Esophagus squamous epithelium (tissue), 5 donors: Measurements from ENCODE around the gene PROCA1. TPM values are rescaled to one million over a fixed set of nuclear protein-coding genes. Genes with fewer than 3 reads are reported as not detected.

Experiments
- DNase-seq: peaks from one replicate; lab custom pipeline; 2025; lab: John Stamatoyannopoulos, UW
- H3K27ac ChIP-seq, 4 donors: fragments of 200-600 bp; sonication (generic); one replicate each; pipeline ENCODE4 v1.5.1; 2016 to 2019; ENCODE audit warnings: mild to moderate bottlenecking in 1 of 4
- H3K27me3 ChIP-seq, 4 donors: fragments of 200-600 bp; sonication (generic); 1 replicate in 3 of 4; 2 replicates in 1 of 4; pipeline versions ENCODE4 v1.5.1 to v1.6.0; 2017 to 2021; ENCODE audit warnings: antibody characterized with exemption in 1 of 4
- H3K36me3 ChIP-seq, 3 donors: fragments of 200-600 bp; sonication (generic); one replicate each; pipeline ENCODE4 v1.5.1; 2016 to 2019
- H3K4me1 ChIP-seq, 3 donors: fragments of 200-600 bp; sonication (generic); one replicate each; pipeline ENCODE4 v1.5.1; 2017 to 2019
- H3K4me3 ChIP-seq, 4 donors: fragments of 200-600 bp; sonication (generic); 1 replicate in 3 of 4; 2 replicates in 1 of 4; pipeline ENCODE4 v1.5.1; 2016 to 2019; ENCODE audit warnings: mild to moderate bottlenecking in 2 of 4, moderate library complexity in 1 of 4
- H3K9me3 ChIP-seq, 3 donors: fragments of 200-600 bp; sonication (generic); one replicate each; pipeline ENCODE4 v1.5.1; 2016 to 2019
- POLR2A ChIP-seq, 4 donors: fragments of 450-650 bp; IDR thresholded peaks; one replicate each; pipeline ENCODE4 v1.6.1; 2017; ENCODE audit warnings: antibody characterized with exemption in 4 of 4, mild to moderate bottlenecking in 4 of 4, moderate library complexity in 3 of 4
- WGBS, 2 donors: methylation state at CpG; one replicate each; pipeline ENCODE4 v1.1.5; 2018; 5-methylcytosine and 5-hydroxymethylcytosine counted together
- intact Hi-C: fragments of 100-400 bp; cut with DNase I; formaldehyde crosslinking; loops from one replicate; pipeline ENCODE4 v1.15.0; 2022
- total RNA-seq, 4 donors: library from RNA; depleted of rRNA; stranded (reverse); fragments of >200 nt; gene quantifications; one replicate each; pipeline ENCODE4 v1.1.0, GENCODE V29; 2016
- TF ChIP-seq, protein P1 (sequence below), 6 experiments: fragments of 450-650 bp in 4 of 6; fragments of 200-600 bp in 2 of 6; sonication (generic) in 2 of 6; IDR thresholded peaks; one replicate each; pipeline ENCODE4 v1.5.1; 2016 to 2019; ENCODE audit warnings: antibody characterized with exemption in 6 of 6, mild to moderate bottlenecking in 4 of 6, moderate library complexity in 4 of 6
- donor health status: DM: yes; HTN: yes; CAD: no.

PROCA1 gene
- total RNA-seq, 4 donors from 2014 or later: 0.48 to 1.1 (median 0.64) TPM; not detected in 1

DNA sequence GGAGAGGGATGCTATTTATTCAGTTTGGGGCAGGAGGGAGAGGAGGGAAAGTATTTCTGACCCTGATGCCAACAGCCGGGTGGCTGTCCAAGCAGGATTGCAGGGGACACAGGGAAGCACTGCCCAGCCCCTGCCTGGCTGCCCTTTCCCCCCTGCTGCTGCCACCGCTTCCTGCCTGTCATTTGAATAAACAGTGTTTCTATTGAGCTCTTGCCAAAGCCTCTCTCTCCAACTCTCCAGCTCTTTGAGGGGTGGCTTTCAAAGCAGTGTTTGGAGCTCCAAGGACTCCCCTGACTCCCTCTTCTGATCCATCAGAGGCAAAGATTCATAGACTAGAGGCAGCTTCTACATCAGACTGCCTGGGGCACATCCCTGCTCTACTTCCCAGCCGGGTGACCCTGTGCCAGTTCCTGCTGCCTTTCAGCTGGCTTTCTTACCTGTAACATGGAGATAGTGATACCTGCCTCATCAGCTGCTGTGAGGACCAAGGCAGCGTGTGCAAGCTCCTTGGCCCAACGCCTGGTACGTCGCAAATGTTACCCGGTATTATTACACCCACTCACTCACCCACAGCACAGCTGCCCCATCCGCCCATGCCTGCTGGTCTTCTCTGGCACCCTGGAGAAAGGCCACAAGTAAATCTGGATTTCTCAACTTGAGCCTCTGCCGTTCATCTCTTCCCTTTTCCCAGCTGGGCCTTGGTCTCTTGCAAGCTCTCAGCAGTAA lies 9.5 kb downstream of the PROCA1 start:
- intact Hi-C loops: no loop called here
- H3K27me3 ChIP-seq: no peaks in the 10 kb centered on the region
- TF ChIP-seq, protein P1, sequence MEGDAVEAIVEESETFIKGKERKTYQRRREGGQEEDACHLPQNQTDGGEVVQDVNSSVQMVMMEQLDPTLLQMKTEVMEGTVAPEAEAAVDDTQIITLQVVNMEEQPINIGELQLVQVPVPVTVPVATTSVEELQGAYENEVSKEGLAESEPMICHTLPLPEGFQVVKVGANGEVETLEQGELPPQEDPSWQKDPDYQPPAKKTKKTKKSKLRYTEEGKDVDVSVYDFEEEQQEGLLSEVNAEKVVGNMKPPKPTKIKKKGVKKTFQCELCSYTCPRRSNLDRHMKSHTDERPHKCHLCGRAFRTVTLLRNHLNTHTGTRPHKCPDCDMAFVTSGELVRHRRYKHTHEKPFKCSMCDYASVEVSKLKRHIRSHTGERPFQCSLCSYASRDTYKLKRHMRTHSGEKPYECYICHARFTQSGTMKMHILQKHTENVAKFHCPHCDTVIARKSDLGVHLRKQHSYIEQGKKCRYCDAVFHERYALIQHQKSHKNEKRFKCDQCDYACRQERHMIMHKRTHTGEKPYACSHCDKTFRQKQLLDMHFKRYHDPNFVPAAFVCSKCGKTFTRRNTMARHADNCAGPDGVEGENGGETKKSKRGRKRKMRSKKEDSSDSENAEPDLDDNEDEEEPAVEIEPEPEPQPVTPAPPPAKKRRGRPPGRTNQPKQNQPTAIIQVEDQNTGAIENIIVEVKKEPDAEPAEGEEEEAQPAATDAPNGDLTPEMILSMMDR (IDR thresholded peaks at IDR 0.05): no peak
- TF ChIP-seq POLR2A (IDR thresholded peaks at IDR 0.05): no peak
- DNase-seq: no peak
- no peak overlapping the region for H3K4me3 ChIP-seq
- no peak overlapping the region for H3K27ac ChIP-seq
- H3K36me3 ChIP-seq: peaks cover 46 to 89% (median 59%) of the 10 kb centered on the region in 3 donors
- H3K4me1 ChIP-seq: no peaks in the 10 kb centered on the region
- WGBS, 2 donors: 61 to 65% methylated on average over 9 to 10 of the region's 10 CpGs
- no peaks in the 10 kb centered on the region for H3K9me3 ChIP-seq

DNA sequence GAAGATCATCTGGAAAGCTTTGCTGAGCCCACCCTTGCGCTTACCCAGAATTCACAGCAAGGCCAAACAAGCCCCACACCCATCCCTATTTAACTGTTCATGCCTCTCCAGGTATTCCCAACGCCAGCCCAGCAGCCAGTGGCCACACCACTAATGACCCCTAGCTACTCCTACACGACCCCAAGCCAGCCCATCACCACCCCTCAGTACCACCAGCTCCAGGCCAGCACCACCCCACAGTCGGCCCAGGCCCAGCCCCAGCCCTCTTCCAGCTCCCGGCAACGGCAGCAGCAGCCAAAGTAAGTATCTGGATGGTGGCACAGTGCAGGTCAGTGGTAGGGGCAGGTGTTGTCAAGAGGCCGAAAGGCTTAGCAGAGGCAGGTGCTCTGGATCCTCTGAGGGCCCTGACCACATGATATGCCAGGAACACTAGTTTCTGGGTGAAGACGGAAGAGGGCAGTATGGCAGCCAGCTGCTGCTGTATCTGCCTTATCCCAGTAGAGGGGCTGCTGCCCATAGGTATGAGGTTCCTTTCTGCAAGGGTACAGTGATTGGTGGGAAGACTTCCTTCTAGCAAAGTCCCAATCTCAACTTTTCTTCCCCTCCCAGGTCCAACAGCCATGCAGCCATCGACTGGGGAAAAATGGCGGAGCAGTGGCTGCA lies 10.7 kb downstream of the PROCA1 start:
- TF ChIP-seq, protein P1 (IDR thresholded peaks at IDR 0.05): no peak
- no peak for TF ChIP-seq POLR2A (IDR thresholded peaks at IDR 0.05)
- H3K4me3 ChIP-seq: no peak overlapping the region
- intact Hi-C loops: no loop called here
- H3K36me3 ChIP-seq: peaks cover 54 to 99% (median 68%) of the 10 kb centered on the region in 3 donors
- 89 to 92% methylated on average over 3 to 6 of the region's 10 CpGs for WGBS, 2 donors
- H3K27me3 ChIP-seq: no peaks in the 10 kb centered on the region
- H3K9me3 ChIP-seq: no peaks in the 10 kb centered on the region
- no peak overlapping the region for H3K27ac ChIP-seq
- no peak for DNase-seq
- H3K4me1 ChIP-seq: no peaks in the 10 kb centered on the region

DNA sequence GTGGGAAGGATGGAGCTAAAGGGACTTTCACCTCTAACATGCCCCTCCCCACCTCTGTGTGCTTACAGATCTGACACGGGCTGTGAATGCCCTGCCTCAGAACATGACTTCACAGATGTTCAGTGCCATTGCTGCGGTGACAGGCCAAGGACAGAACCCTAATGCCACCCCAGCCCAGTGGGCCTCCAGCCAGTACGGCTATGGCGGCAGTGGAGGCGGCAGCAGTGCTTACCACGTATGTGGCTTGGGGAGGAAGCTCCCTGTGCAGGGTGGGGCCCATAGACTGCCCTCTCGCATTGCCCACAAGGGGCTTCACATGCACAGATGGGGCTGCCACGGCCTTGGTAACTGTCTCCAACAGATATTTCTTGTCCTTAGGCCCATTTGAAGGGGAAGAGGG lies 11.4 kb downstream of the PROCA1 start:
- Histone ChIP-seq H3K9me3 (no peaks in the 10 kb centered on the region), H3K4me3 (no peak overlapping the region), H3K27ac (no peak overlapping the region), H3K36me3 (peaks cover 61 to 99% (median 75%) of the 10 kb centered on the region in 3 donors), H3K27me3 (no peaks in the 10 kb centered on the region), H3K4me1 (no peaks in the 10 kb centered on the region)
- DNase-seq: no peak
- intact Hi-C loops: no loop called here
- WGBS, 2 donors: 70 to 100% methylated on average over 2 of the region's 8 CpGs
- TF ChIP-seq, protein P1 (IDR thresholded peaks at IDR 0.05): no peak
- TF ChIP-seq POLR2A (IDR thresholded peaks at IDR 0.05): no peak

DNA sequence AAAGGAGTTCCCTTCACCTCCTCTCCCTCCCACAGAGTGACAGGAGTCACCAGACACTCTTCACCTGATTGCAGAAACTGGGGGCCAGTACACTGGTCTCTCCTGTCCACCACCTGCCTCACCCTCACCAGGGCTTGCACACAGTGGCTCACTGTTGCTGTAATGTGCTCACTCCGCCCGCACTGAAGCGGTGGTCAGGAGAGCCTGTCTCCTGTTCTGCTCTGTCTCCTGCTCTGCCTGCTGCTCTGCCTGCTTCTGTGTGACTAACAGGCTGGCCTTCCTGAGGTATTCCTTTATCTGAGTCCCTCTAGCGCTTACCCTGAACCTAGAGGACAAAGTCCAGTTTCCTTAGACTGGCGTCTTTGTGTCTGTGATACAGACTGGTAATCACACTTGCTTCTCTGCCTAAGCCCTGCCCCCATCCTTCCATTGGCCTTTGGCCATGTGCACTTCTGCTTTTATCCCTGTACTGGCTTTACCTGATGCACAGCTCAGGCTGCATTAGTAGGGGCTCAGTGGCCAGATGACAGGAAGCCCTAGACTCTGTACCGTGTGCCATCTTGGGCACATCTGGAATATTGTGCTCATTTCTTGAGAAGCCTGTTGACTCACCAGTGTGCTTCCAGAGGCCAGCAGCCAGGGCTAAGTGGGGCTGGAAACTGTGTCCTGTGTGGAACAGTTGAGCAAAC lies 13.3 kb downstream of the PROCA1 start:
- Histone ChIP-seq H3K9me3 (no peaks in the 10 kb centered on the region), H3K36me3 (peaks cover 63 to 100% (median 86%) of the 10 kb centered on the region in 3 donors), H3K4me1 (no peaks in the 10 kb centered on the region), H3K27ac (no peak overlapping the region), H3K4me3 (no peak overlapping the region), H3K27me3 (no peaks in the 10 kb centered on the region)
- 86 to 91% methylated on average over 6 of the region's 6 CpGs for WGBS, 2 donors
- TF ChIP-seq, protein P1 (IDR thresholded peaks at IDR 0.05): no peak
- no peak for TF ChIP-seq POLR2A (IDR thresholded peaks at IDR 0.05)
- DNase-seq: no peak
- intact Hi-C loops: no loop called here

DNA sequence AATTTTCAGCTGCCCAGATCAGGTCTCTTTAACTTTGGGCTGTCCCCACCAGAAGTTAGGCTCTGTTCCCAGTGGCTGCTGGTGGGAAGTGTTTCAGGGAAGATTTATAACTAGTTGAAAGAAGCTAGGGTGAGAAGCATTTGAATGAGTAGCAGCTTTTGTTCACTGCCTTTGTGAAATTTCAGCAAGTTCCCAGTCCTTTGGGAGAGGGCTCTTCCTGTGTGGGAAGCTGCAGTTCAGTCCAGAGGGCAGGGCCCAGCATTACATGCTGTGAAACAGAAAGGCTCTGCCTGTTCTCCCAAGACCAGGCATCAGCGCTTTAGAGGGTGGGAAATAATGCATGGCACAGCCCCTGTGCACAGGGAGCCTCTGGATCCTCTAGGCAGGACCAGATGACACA lies 17.8 kb downstream of the PROCA1 start:
- intact Hi-C loops: no loop called here
- H3K4me1 ChIP-seq: no peaks in the 10 kb centered on the region
- peaks cover 60 to 100% (median 85%) of the 10 kb centered on the region in 3 donors for H3K36me3 ChIP-seq
- H3K27me3 ChIP-seq: no peaks in the 10 kb centered on the region
- no peak overlapping the region for H3K4me3 ChIP-seq
- H3K27ac ChIP-seq: no peak overlapping the region
- 91 to 100% methylated on average over 1 of the region's 1 CpG for WGBS, 2 donors
- no peak for DNase-seq
- no peaks in the 10 kb centered on the region for H3K9me3 ChIP-seq
- TF ChIP-seq, protein P1 (IDR thresholded peaks at IDR 0.05): no peak
- TF ChIP-seq POLR2A (IDR thresholded peaks at IDR 0.05): no peak
